Panc1 (cell line): Measurements from ENCODE around the gene MLNR. TPM values are rescaled to one million over a fixed set of nuclear protein-coding genes. Genes with fewer than 3 reads are reported as not detected.

Source experiments
- ATAC-seq: fragments of 200-7000 bp; cut with Tn5 transposase; 2 replicates; pipeline ENCODE4 v1.9.1; 2020; ENCODE audit warnings: mild to moderate bottlenecking, moderate library complexity
- BruUV-seq: library from RNA; stranded (reverse); fragments of 400-500 nt; replicated peaks from 2 replicates; lab custom pipeline; 2021; lab: Mats Ljungman, UMichigan
- CTCF ChIA-PET: fragments of 300-600 bp; sonication (Branson Sonifier 250); formaldehyde crosslinking; loops from one replicate; lab custom pipeline; 2022; ENCODE audit warnings: antibody characterized with exemption; lab: Charles Lee
- POLR2A ChIA-PET: fragments of 300-600 bp; sonication (Branson Sonifier 250); formaldehyde crosslinking; loops from one replicate; lab custom pipeline; 2022; ENCODE audit warnings: antibody characterized with exemption; lab: Charles Lee
- DNase-seq: peaks from one replicate; pipeline ENCODE4 v3.0.0-alpha.2; 2010; ENCODE audit warnings: low read depth, low spot score
- H3K27ac ChIP-seq: 2 replicates; pipeline ENCODE4 v1.5.1; 2011; ENCODE audit warnings: mild to moderate bottlenecking, low read length, inconsistent platforms
- H3K27me3 ChIP-seq: fragments of 200-500 bp; sonication (Bioruptor generic); 2 replicates; pipeline ENCODE4 v1.6.0; 2014; ENCODE audit warnings: low read length, inconsistent platforms; ENCODE audit not compliant: control insufficient read depth, insufficient read depth
- H3K36me3 ChIP-seq: fragments of 200-500 bp; sonication (Bioruptor generic); 2 replicates; pipeline ENCODE4 v1.5.1; 2014; ENCODE audit warnings: inconsistent platforms, mild to moderate bottlenecking, low read length, moderate library complexity; ENCODE audit not compliant: control insufficient read depth, insufficient read depth
- H3K4me1 ChIP-seq: 2 replicates; pipeline ENCODE4 v1.5.1; 2011; ENCODE audit warnings: inconsistent platforms, mild to moderate bottlenecking, low read length, moderate library complexity; ENCODE audit not compliant: control insufficient read depth, insufficient read depth
- H3K4me3 ChIP-seq, 2 experiments: 2 replicates each; pipeline ENCODE4 v1.5.1; 2011 to 2012; ENCODE audit warnings: low read depth in 2 of 2, low read length in 2 of 2, mild to moderate bottlenecking in 2 of 2, inconsistent platforms in 1 of 2, moderate library complexity in 1 of 2
- H3K9me3 ChIP-seq: fragments of 200-500 bp; sonication (Bioruptor generic); 2 replicates; pipeline ENCODE4 v1.5.1; 2014; ENCODE audit warnings: low read depth, mild to moderate bottlenecking, inconsistent platforms, low read length, moderate library complexity; ENCODE audit not compliant: control insufficient read depth, insufficient read depth
- POLR2AphosphoS5 ChIP-seq: IDR thresholded peaks from 2 replicates; pipeline ENCODE4 v1.6.1; 2012; ENCODE audit warnings: mild to moderate bottlenecking, low read depth, low read length, moderate library complexity
- SIN3A ChIP-seq: IDR thresholded peaks from 2 replicates; pipeline ENCODE4 v1.6.1; 2012; ENCODE audit warnings: low read depth, mild to moderate bottlenecking, low read length, moderate library complexity, borderline replicate concordance; ENCODE audit not compliant: insufficient read depth
- TCF7L2 ChIP-seq: IDR thresholded peaks from 2 replicates; pipeline ENCODE4 v1.6.1; 2011; ENCODE audit warnings: mild to moderate bottlenecking, low read depth, low read length, inconsistent platforms
- in situ Hi-C: cut with HindIII; loops from 2 replicates; pipeline ENCODE4 v1.10.0; 2016; ENCODE audit warnings: low sequenced_read_pairs, low pct_unique_long_range_greater_than_20kb
- intact Hi-C: fragments of 100-400 bp; cut with micrococcal nuclease; formaldehyde crosslinking; loops from one replicate; pipeline ENCODE4 v1.10.0; 2022; ENCODE audit not compliant: unreplicated experiment
- total RNA-seq: library from RNA; stranded (reverse); gene quantifications from one replicate; pipeline ENCODE4 v1.2.1, GENCODE V29; 2021; ENCODE audit not compliant: unreplicated experiment
- TF ChIP-seq, protein P1 (sequence below): fragments of 450-650 bp; IDR thresholded peaks from 2 replicates; pipeline ENCODE4 v1.5.1; 2017; ENCODE audit warnings: mild to moderate bottlenecking
- TF ChIP-seq, protein P2 (sequence below), 2 experiments: IDR thresholded peaks; 2 replicates each; pipeline ENCODE4 v1.6.1; 2011 to 2012; ENCODE audit warnings: low read depth in 2 of 2, control low read depth in 1 of 2, low read length in 1 of 2, mild to moderate bottlenecking in 1 of 2, moderate library complexity in 1 of 2; ENCODE audit not compliant: insufficient read depth in 1 of 2

Gene MLNR
- total RNA-seq, 1 experiment from 2014 or later: 0.62 TPM

DNA sequence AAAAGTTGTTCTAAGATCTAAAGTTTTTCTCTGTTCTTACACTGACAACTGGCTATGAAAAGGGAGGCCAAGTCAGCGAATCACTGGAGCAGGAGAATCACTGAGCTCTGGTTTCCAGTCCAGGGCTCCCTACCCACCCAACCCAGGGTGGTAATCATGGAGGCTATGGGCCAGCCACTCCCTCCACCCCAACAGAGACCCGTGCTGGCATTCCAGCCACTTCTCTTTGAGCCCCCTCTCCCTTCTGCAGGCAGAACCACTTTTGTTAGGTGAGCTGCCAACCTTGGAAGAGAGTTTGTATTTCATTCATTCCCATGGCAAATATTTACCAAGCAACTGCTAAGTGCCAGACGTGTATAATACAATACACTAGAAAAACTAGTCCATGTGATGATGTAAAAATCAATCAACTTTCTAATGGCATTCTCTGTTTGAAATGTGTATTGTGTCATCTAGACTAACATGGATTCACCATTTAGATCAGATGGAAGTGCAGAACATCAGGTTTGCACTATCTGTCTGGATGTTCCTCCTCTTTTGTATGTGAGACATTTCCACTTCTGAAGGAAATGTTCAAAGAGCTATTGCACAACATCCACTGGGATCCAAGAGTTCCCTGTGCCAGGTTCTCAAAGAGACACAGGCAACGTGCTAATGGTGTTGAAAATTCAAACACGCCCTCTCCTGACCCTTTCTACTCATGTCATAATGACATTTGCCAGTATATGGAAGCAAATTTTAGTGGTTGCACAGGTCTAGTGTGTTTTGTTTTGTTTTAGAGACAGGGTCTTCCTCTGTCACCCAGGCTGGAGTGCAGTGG lies 5.3 kb downstream of the MLNR start:
- CTCF ChIA-PET: no interaction called here
- in situ Hi-C loops: no loop called here
- intact Hi-C loops: no loop called here
- POLR2A ChIA-PET: no interaction called here
- DNase-seq (no peak), ATAC-seq (no peak)
- Histone ChIP-seq H3K27me3 (no peaks in the 10 kb centered on the region), H3K27ac (no peak overlapping the region), H3K9me3 (no peaks in the 10 kb centered on the region), H3K4me1 (no peaks in the 10 kb centered on the region), H3K36me3 (no peaks in the 10 kb centered on the region), H3K4me3 (no peak overlapping the region)
- TF ChIP-seq, protein P1, sequence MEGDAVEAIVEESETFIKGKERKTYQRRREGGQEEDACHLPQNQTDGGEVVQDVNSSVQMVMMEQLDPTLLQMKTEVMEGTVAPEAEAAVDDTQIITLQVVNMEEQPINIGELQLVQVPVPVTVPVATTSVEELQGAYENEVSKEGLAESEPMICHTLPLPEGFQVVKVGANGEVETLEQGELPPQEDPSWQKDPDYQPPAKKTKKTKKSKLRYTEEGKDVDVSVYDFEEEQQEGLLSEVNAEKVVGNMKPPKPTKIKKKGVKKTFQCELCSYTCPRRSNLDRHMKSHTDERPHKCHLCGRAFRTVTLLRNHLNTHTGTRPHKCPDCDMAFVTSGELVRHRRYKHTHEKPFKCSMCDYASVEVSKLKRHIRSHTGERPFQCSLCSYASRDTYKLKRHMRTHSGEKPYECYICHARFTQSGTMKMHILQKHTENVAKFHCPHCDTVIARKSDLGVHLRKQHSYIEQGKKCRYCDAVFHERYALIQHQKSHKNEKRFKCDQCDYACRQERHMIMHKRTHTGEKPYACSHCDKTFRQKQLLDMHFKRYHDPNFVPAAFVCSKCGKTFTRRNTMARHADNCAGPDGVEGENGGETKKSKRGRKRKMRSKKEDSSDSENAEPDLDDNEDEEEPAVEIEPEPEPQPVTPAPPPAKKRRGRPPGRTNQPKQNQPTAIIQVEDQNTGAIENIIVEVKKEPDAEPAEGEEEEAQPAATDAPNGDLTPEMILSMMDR: no peak
- TF ChIP-seq TCF7L2: no peak
- no peak for TF ChIP-seq POLR2AphosphoS5
- no peak for TF ChIP-seq SIN3A
- TF ChIP-seq, protein P2, sequence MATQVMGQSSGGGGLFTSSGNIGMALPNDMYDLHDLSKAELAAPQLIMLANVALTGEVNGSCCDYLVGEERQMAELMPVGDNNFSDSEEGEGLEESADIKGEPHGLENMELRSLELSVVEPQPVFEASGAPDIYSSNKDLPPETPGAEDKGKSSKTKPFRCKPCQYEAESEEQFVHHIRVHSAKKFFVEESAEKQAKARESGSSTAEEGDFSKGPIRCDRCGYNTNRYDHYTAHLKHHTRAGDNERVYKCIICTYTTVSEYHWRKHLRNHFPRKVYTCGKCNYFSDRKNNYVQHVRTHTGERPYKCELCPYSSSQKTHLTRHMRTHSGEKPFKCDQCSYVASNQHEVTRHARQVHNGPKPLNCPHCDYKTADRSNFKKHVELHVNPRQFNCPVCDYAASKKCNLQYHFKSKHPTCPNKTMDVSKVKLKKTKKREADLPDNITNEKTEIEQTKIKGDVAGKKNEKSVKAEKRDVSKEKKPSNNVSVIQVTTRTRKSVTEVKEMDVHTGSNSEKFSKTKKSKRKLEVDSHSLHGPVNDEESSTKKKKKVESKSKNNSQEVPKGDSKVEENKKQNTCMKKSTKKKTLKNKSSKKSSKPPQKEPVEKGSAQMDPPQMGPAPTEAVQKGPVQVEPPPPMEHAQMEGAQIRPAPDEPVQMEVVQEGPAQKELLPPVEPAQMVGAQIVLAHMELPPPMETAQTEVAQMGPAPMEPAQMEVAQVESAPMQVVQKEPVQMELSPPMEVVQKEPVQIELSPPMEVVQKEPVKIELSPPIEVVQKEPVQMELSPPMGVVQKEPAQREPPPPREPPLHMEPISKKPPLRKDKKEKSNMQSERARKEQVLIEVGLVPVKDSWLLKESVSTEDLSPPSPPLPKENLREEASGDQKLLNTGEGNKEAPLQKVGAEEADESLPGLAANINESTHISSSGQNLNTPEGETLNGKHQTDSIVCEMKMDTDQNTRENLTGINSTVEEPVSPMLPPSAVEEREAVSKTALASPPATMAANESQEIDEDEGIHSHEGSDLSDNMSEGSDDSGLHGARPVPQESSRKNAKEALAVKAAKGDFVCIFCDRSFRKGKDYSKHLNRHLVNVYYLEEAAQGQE (IDR thresholded peaks at IDR 0.05; ENCODE audit: insufficient read depth in 1 of 2, low read depth in 2 of 2, low read length in 1 of 2): no peak
- BruUV-seq: no TSS peak

DNA sequence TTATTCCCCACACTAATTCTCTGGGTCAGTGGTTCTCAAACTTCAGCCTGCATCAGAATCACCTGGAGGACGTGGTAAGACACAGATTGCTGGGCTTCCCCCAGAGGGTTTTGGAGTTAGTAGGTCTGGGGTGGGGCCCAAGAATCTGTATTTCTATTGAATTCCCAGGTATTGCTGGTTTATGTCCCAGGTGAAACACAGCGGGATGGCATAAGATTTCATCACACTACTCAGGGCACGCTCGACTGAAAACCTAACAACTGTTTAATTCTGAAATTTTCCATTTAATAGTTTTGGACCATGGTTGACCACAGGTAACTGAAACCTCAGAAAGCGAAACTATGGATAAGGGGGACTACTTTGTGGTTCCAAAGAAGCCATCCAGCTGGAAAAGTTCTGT lies 6.5 kb downstream of the MLNR start:
- ChIA-PET CTCF (no interaction called here), POLR2A (interaction anchor here (0.6 kb wide), 1 partner anchor 301 kb away, joined by 4 read pairs; no protein-coding TSS in a partner anchor)
- DNase-seq (no peak), ATAC-seq (no peak)
- no peaks in the 10 kb centered on the region for H3K36me3 ChIP-seq
- TF ChIP-seq TCF7L2 (no peak), SIN3A (no peak), POLR2AphosphoS5 (no peak)
- TF ChIP-seq, protein P1: no peak
- TF ChIP-seq, protein P2 (IDR thresholded peaks at IDR 0.05; ENCODE audit: insufficient read depth in 1 of 2, low read depth in 2 of 2, low read length in 1 of 2): no peak
- no TSS peak for BruUV-seq
- intact Hi-C loops (no loop called here), in situ Hi-C loops (no loop called here)
- no peaks in the 10 kb centered on the region for H3K4me1 ChIP-seq
- H3K9me3 ChIP-seq: no peaks in the 10 kb centered on the region
- H3K27ac ChIP-seq: no peak overlapping the region
- no peaks in the 10 kb centered on the region for H3K27me3 ChIP-seq
- H3K4me3 ChIP-seq: no peak overlapping the region
